AG04449 (cell line): ENCODE data around the gene LDB3.

Source experiments
- CTCF ChIA-PET: fragments of 350-600 bp; formaldehyde crosslinking; extraction: SDS; loops from one replicate; lab custom pipeline; 2021; ENCODE audit warnings: antibody characterized with exemption; lab: Yijun Ruan, JAX
- POLR2A ChIA-PET: fragments of 400-600, 350-600 bp; formaldehyde crosslinking; extraction: SDS; loops from one replicate; lab custom pipeline; 2020; ENCODE audit warnings: antibody characterized with exemption, inconsistent platforms; lab: Yijun Ruan, JAX
- DNase-seq: peaks from one replicate; pipeline ENCODE4 v3.0.0-alpha.2; 2010; ENCODE audit warnings: low read depth, low spot score
- H3K4me3 ChIP-seq: 2 replicates; pipeline ENCODE4 v1.5.1; 2011; ENCODE audit warnings: low read depth, mild to moderate bottlenecking, control low read depth, low read length
- TF ChIP-seq, protein P1 (sequence below): IDR thresholded peaks from one replicate; pipeline ENCODE4 v1.5.1; 2011; ENCODE audit warnings: mild to moderate bottlenecking, moderate library complexity, low read length, control low read depth, inconsistent platforms; ENCODE audit not compliant: insufficient read depth; ENCODE audit errors: missing control alignments

LDB3 gene

DNA sequence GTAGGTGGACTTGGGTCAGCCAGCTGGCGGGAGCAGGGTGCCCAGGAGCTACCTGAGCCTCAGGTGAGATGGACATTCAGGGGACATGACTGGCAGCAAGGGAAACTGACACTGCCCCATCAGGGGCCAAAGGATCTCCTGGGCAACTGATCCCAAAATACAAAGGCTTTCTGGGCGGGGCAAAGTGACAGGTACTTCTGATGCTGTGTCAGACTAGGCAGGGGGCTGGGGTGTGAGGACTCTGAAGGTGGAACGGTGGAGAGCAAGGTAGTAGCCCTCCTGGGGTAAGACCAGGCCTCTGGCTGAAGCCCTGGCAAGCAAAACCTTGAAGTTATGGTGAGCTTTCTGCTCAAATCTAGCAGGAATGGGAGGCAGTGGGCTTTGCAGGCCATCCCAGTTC lies 9.6 kb upstream of the LDB3 start:
- no peak overlapping the region for H3K4me3 ChIP-seq
- TF ChIP-seq, protein P1, sequence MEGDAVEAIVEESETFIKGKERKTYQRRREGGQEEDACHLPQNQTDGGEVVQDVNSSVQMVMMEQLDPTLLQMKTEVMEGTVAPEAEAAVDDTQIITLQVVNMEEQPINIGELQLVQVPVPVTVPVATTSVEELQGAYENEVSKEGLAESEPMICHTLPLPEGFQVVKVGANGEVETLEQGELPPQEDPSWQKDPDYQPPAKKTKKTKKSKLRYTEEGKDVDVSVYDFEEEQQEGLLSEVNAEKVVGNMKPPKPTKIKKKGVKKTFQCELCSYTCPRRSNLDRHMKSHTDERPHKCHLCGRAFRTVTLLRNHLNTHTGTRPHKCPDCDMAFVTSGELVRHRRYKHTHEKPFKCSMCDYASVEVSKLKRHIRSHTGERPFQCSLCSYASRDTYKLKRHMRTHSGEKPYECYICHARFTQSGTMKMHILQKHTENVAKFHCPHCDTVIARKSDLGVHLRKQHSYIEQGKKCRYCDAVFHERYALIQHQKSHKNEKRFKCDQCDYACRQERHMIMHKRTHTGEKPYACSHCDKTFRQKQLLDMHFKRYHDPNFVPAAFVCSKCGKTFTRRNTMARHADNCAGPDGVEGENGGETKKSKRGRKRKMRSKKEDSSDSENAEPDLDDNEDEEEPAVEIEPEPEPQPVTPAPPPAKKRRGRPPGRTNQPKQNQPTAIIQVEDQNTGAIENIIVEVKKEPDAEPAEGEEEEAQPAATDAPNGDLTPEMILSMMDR = no peak
- ChIA-PET POLR2A (no interaction called here), CTCF (no interaction called here)
- DNase-seq = no peak

DNA sequence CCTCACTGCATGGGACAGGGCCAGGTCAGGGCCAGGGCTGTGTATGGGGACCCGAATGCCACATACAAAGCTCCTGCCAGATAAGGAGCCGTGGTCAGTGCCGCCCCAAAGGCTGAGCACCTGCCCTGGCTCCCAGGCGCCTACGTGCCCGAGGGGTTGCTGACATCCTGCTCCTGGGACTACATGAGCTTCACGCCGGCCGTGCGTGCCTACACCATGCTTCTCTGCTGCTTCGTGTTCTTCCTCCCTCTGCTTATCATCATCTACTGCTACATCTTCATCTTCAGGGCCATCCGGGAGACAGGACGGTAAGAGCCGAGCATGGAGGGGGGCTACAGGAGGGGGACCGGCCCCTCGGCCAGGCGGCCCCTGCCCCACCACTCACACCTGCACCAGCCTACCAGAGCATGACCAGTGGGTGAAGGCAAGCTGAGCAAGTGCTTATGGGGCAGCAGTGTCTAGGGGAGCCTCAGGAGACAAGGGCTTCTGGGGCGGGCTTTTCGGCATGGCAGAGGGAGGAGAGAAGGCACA lies 9.1 kb upstream of the LDB3 start:
- no peak for DNase-seq
- POLR2A ChIA-PET = no interaction called here
- TF ChIP-seq, protein P1 = no peak
- CTCF ChIA-PET = interaction anchor here (1.2 kb wide), 1 partner anchor 15 kb away, joined by 3 read pairs; no protein-coding TSS in a partner anchor
- no peak overlapping the region for H3K4me3 ChIP-seq

DNA sequence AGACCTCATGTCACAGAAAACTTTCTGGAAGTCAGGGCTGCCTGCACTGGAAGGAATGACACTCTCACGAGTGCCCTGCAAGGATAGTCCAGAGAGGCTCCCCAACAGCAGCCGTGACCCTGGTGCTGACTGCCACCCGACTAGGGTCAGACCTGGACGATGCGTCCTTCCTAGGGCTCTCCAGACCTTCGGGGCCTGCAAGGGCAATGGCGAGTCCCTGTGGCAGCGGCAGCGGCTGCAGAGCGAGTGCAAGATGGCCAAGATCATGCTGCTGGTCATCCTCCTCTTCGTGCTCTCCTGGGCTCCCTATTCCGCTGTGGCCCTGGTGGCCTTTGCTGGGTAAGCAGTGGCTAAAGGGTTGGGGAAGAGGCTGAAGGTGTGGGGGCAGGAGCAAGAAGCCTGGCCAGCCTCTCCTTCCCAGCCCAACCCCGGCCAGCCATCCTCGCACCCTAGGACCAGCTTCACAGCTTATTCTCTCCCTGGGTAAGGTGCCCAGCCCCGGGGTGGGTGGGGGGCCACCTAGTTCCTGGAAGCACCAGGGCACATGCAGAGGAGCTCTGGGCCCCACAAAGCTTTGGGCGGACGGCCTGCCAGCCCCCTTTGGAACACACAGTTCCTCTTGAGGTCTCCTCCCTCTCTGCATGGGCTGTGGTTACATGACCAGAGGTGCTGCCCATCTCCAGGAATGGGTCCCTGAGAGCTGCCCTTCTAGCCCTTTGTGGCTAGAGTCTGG lies 8.4 kb upstream of the LDB3 start:
- TF ChIP-seq, protein P1 = no peak
- POLR2A ChIA-PET = no interaction called here
- no peak for DNase-seq
- H3K4me3 ChIP-seq = no peak overlapping the region
- CTCF ChIA-PET = interaction anchor here (1.2 kb wide), 1 partner anchor 16 kb away, joined by 3 read pairs; no protein-coding TSS in a partner anchor

DNA sequence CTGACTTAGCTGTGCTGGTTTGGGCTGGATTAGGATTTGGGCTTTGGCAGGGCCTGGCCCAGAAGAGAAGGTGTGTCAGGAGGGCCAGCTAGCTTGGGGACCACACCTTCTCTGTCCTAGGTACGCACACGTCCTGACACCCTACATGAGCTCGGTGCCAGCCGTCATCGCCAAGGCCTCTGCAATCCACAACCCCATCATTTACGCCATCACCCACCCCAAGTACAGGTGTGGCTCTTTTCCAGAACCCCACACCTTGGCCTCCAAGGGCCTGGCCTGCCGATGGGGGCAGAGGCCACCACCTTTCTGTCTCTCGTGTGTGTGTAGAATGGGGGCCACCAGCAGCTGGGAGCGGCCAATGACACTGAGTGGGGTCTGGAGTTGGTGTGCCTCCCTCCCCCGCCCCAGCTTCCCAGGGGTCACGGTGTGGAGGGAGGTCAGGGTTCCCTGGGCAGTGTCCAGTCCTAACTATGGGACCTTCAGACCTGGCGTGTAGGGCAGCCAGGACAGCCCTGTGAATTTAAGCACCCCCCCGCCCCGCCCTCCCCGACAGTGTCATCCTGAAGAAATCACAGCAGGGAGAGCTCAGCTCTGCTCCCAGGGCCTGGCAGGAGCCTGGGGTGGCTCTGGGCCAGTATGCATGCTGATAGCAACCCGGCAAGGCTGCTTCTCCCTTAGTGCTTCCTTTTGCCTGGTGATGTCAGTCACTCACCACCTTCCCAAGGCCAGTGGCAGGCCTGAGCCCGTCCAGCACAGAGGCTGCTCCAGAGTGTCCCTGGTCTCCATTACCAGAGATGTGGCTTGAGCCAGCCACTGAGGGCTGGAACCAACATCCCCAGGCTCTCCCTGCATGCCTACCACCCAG lies 6.9 kb upstream of the LDB3 start:
- H3K4me3 ChIP-seq = no peak overlapping the region
- CTCF ChIA-PET = interaction anchor here (1.6 kb wide), 1 partner anchor 14 kb away, joined by 4 read pairs; no protein-coding TSS in a partner anchor
- TF ChIP-seq, protein P1 = no peak
- no peak for DNase-seq
- POLR2A ChIA-PET = no interaction called here

DNA sequence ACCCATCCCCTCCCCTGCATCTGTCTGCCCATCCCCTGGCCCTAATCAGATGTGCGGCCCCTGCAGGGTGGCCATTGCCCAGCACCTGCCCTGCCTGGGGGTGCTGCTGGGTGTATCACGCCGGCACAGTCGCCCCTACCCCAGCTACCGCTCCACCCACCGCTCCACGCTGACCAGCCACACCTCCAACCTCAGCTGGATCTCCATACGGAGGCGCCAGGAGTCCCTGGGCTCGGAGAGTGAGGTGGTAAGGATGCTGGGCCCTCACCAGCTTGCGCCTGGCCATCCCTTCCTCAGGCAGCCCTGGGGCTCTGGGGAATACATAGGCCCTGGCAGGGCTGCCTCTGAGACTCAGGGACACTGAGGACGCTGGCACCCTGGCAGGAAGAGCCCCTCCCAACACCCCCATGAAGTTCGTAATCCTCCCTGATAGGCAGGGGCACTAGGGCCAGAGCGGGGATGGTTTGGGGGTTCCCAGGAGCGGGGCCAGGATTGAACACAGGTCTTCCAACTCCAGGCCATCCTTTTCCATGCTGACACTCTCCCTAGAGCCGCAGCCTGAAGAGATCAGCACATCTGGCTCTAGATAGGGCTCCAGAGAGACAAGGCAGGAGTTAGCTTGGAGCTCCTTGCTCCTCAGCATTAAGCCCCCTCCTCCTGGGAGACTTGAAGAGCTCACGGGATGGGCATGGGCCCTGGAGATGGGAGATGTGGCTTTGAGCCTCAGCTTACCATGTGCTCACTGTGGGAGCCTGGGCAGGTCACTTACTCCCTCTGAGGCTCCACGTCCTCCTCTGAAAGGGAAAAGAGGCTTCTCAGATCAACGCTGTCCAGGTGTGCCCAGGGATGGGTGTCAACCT lies 5.9 kb upstream of the LDB3 start:
- CTCF ChIA-PET = interaction anchor here (0.7 to 1.6 kb wide), 2 partner anchors 15 to 49 kb away, joined by 3 to 4 read pairs; no protein-coding TSS in a partner anchor
- no peak overlapping the region for H3K4me3 ChIP-seq
- POLR2A ChIA-PET = interaction anchor here (0.6 kb wide), 1 partner anchor 10 kb away, joined by 3 read pairs; no protein-coding TSS in a partner anchor
- TF ChIP-seq, protein P1 = no peak
- DNase-seq = no peak
